Muscle of arm (tissue), 12 donors: ENCODE results near the gene IGF2. TPM values are rescaled to one million over a fixed set of nuclear protein-coding genes. Genes with fewer than 3 reads are reported as not detected.

ENCODE experiments used
- DNase-seq: peaks from one replicate; pipeline ENCODE4 v3.0.0-alpha.2; 2013
- polyA plus RNA-seq, 12 donors: library from polyadenylated mRNA; unstranded; fragments of 120-200 nt; gene quantifications; one replicate each; pipeline ENCODE4 v1.2.1, GENCODE V29; 2013; ENCODE audit not compliant: insufficient read length in 12 of 12

Gene IGF2
- polyA plus RNA-seq, 12 donors = 2,801 to 25,201 (median 3,863) TPM

GRCh38 chr11:2094354-2095197 lies 44.6 kb downstream of the IGF2 start:
- DNase-seq = no peak

- DNase-seq = no peak
Observed at GRCh38 chr11:2093575-2094353, 45.4 kb downstream of the IGF2 start.

GRCh38 chr11:2092956-2093412 lies 46.2 kb downstream of the IGF2 start:
- no peak for DNase-seq

- DNase-seq = no peak
Observed at GRCh38 chr11:2092464-2092910, 46.7 kb downstream of the IGF2 start.

GRCh38 chr11:2091786-2092463 lies 47.3 kb downstream of the IGF2 start:
- no peak for DNase-seq

- no peak for DNase-seq
Observed at GRCh38 chr11:2091112-2091746, 48.0 kb downstream of the IGF2 start.

- no peak for DNase-seq
Observed at GRCh38 chr11:2090172-2091111, 48.7 kb downstream of the IGF2 start.

- DNase-seq = no peak
Observed at GRCh38 chr11:2089536-2090165, 49.5 kb downstream of the IGF2 start.

GRCh38 chr11:2088746-2089535 lies 50.2 kb downstream of the IGF2 start:
- no peak for DNase-seq

- DNase-seq = no peak
Observed at GRCh38 chr11:2088284-2088683, 50.9 kb downstream of the IGF2 start.

GRCh38 chr11:2086239-2087040 lies 52.7 kb downstream of the IGF2 start:
- no peak for DNase-seq

GRCh38 chr11:2085251-2086066 lies 53.7 kb downstream of the IGF2 start:
- no peak for DNase-seq

- DNase-seq = no peak
Observed at GRCh38 chr11:2084721-2085120, 54.5 kb downstream of the IGF2 start.
